GM13976 (cell line): ENCODE measurements around the gene PTEN.
"Not testable (repeated sequence)": the region's sequence is repeated elsewhere in the genome, so short reads cannot be mapped to it uniquely, and the experiment has no call there.

ENCODE experiments used
- DNase-seq: peaks from one replicate; pipeline ENCODE4 v3.0.0; 2012; ENCODE audit warnings: low spot score
- CTCF ChIP-seq: IDR thresholded peaks from 2 replicates; pipeline ENCODE4 v1.5.1; 2012; ENCODE audit warnings: borderline replicate concordance, mild to moderate bottlenecking; ENCODE audit not compliant: insufficient read depth; ENCODE audit errors: extremely low read depth, missing control alignments, control extremely low read depth
- in situ Hi-C: fragments of 300-500 bp; cut with MboI; formaldehyde crosslinking; loops from one replicate; pipeline ENCODE4 v1.12.0; 2022; ENCODE audit warnings: low sequenced_read_pairs, mixed read lengths, inconsistent platforms; ENCODE audit not compliant: unreplicated experiment

Gene PTEN

GRCh38 chr10:87864496-87865059, 1.2 kb downstream of the PTEN start:
- TF ChIP-seq CTCF = no peak
- in situ Hi-C loops = loop anchor here (5.0 to 25.0 kb wide), 4 partner anchors 200 to 523 kb away; no protein-coding TSS in a partner anchor
- no peak for DNase-seq

GRCh38 chr10:87865241-87865881, 1.9 kb downstream of the PTEN start:
- TF ChIP-seq CTCF = no peak
- no peak for DNase-seq
- in situ Hi-C loops = loop anchor here (10.0 to 25.0 kb wide), 3 partner anchors 199 to 397 kb away; no protein-coding TSS in a partner anchor

- TF ChIP-seq CTCF = no peak
- in situ Hi-C loops = loop anchor here (10.0 to 25.0 kb wide), 3 partner anchors 198 to 396 kb away; no protein-coding TSS in a partner anchor
- no peak for DNase-seq
Observed at GRCh38 chr10:87866412-87866974, 3.1 kb downstream of the PTEN start.

GRCh38 chr10:87867453-87867852, 4.0 kb downstream of the PTEN start:
- in situ Hi-C loops = loop anchor here (10.0 to 25.0 kb wide), 3 partner anchors 197 to 395 kb away; no protein-coding TSS in a partner anchor
- no peak for DNase-seq
- no peak for TF ChIP-seq CTCF

- no peak for DNase-seq
- TF ChIP-seq CTCF = no peak
- in situ Hi-C loops = loop anchor here (10.0 to 25.0 kb wide), 3 partner anchors 197 to 394 kb away; no protein-coding TSS in a partner anchor
Observed at GRCh38 chr10:87868277-87868676, 4.9 kb downstream of the PTEN start.

- not testable (repeated sequence) for DNase-seq
- in situ Hi-C loops = loop anchor here (10.0 to 25.0 kb wide), 3 partner anchors 196 to 393 kb away; no protein-coding TSS in a partner anchor
Observed at GRCh38 chr10:87869139-87869538, 5.7 kb downstream of the PTEN start.
